Umbilical cord (tissue), 2 donors: Measurements from ENCODE around the gene LIN7A. TPM values are rescaled to one million over a fixed set of nuclear protein-coding genes. Genes with fewer than 3 reads are reported as not detected.

ENCODE experiments used
- DNase-seq: peaks from one replicate; pipeline ENCODE4 v3.0.0-alpha.2; 2015; ENCODE audit warnings: low spot score
- total RNA-seq: library from RNA; depleted of rRNA; stranded (reverse); fragments of >200 nt; gene quantifications from one replicate; pipeline ENCODE4 v1.2.3, GENCODE V29; 2014; ENCODE audit warnings: low replicate concordance; ENCODE audit not compliant: insufficient read depth

Gene LIN7A
- total RNA-seq, 1 donor from 2014 or later: 23.4 TPM

- DNase-seq: no peak
Measured at GRCh38 chr12:80860206-80860605, 77.5 kb downstream of the LIN7A start.

- no peak for DNase-seq
Measured at GRCh38 chr12:80858356-80858755, 79.4 kb downstream of the LIN7A start.

GRCh38 chr12:80857311-80857710 is 80.4 kb downstream of the LIN7A start:
- DNase-seq: no peak

- DNase-seq: no peak
Measured at GRCh38 chr12:80849337-80849736, 88.4 kb downstream of the LIN7A start.

- no peak for DNase-seq
Measured at GRCh38 chr12:80848858-80849257, 88.9 kb downstream of the LIN7A start.

GRCh38 chr12:80847575-80847974 is 90.2 kb downstream of the LIN7A start:
- DNase-seq: no peak

- DNase-seq: no peak
Measured at GRCh38 chr12:80846952-80847351, 90.8 kb downstream of the LIN7A start.

GRCh38 chr12:80845639-80846038 is 92.1 kb downstream of the LIN7A start:
- peak; percentile 40 for DNase-seq

GRCh38 chr12:80843969-80844368 is 93.8 kb downstream of the LIN7A start:
- DNase-seq: no peak

- peak; percentile 17 for DNase-seq
Measured at GRCh38 chr12:80838708-80839107, 99.0 kb downstream of the LIN7A start.

GRCh38 chr12:80838024-80838658 is 99.6 kb downstream of the LIN7A start:
- peak; percentile 30 for DNase-seq

GRCh38 chr12:80837342-80837978 is 100.3 kb downstream of the LIN7A start:
- peak; percentile 45 for DNase-seq

GRCh38 chr12:80834724-80835123 is 103.0 kb downstream of the LIN7A start:
- no peak for DNase-seq

- DNase-seq: no peak
Measured at GRCh38 chr12:80830533-80831088, 107.1 kb downstream of the LIN7A start.

GRCh38 chr12:80829767-80830166 is 108.0 kb downstream of the LIN7A start:
- no peak for DNase-seq

GRCh38 chr12:80825506-80825905 is 112.2 kb downstream of the LIN7A start:
- no peak for DNase-seq

GRCh38 chr12:80823393-80823792 is 114.3 kb downstream of the LIN7A start:
- no peak for DNase-seq

GRCh38 chr12:80821513-80822000 is 116.2 kb downstream of the LIN7A start:
- DNase-seq: no peak

GRCh38 chr12:80818878-80819277 is 118.9 kb downstream of the LIN7A start:
- DNase-seq: no peak

- DNase-seq: no peak
Measured at GRCh38 chr12:80815351-80815750, 122.4 kb downstream of the LIN7A start.

- no peak for DNase-seq
Measured at GRCh38 chr12:80814453-80814852, 123.3 kb downstream of the LIN7A start.

GRCh38 chr12:80813820-80814219 is 123.9 kb downstream of the LIN7A start:
- DNase-seq: no peak
